ENCODE measurements around the gene RGS9. TPM values are rescaled to one million over a fixed set of nuclear protein-coding genes. Genes with fewer than 3 reads are reported as not detected.
A peak's percentile ranks its signal among the peaks of the same experiment; 100 is the strongest.

Gene RGS9
- total and polyA plus RNA-seq, 10 of the 15 experiments (the other 5 are each of a cell fraction or from before 2014, with no cell fraction given), result 1.1 to 10.6 (median 5.6) TPM

- Histone ChIP-seq H2AFZ (ENCODE audit: control insufficient read depth, low read depth, low read length) (peak overlapping the region; percentile 54; the same call in 1 of the 2 replicates), H3K4me2 (ENCODE audit: control insufficient read depth, insufficient read depth) (peak overlapping the region; percentile 34; the same call in 1 of the 2 replicates), H3K9ac (ENCODE audit: control insufficient read depth, insufficient read depth, low read length) (no peak overlapping the region), H3K4me1 (ENCODE audit: control insufficient read depth, insufficient read depth, low read length) (peaks cover 26% of the 10 kb centered on the region), H3K27me3 (replicated peaks in 1 of 2; ENCODE audit: control insufficient read depth in 2 of 2, insufficient read depth in 2 of 2, low read length in 1 of 2) (no peaks in the 10 kb centered on the region), H3K36me3 (ENCODE audit: control insufficient read depth in 2 of 2, insufficient read depth in 2 of 2, low read length in 1 of 2) (no peaks in the 10 kb centered on the region), H3K79me2 (ENCODE audit: control insufficient read depth, insufficient read depth, low read length) (no peaks in the 10 kb centered on the region), H3K27ac (ENCODE audit: control insufficient read depth, insufficient read depth) (no peak overlapping the region), H4K20me1 (ENCODE audit: control insufficient read depth, insufficient read depth) (no peaks in the 10 kb centered on the region), H3K4me3 (no peak overlapping the region), H3K9me3 (replicated peaks; ENCODE audit: control insufficient read depth, insufficient read depth, low read length) (no peaks in the 10 kb centered on the region)
- FAIRE-seq (no peak), ATAC-seq (peak; percentile 74), DNase-seq (ENCODE audit: low read depth, low spot score) (no peak)
- WGBS (ENCODE audit: insufficient coverage, insufficient replicate concordance, low lambda C conversion rate, missing lambda C conversion rate), result 43% methylated on average over 12 of the region's 12 CpGs
- ChIA-PET POLR2A (interaction anchor here (0.9 kb wide), 1 partner anchor 18 kb away, joined by 3 read pairs; no protein-coding TSS in a partner anchor), CTCF (no interaction called here), RAD21 (ENCODE audit: unreplicated experiment) (no interaction called here), SMC1A (ENCODE audit: uncharacterized antibody, unreplicated experiment) (interaction anchor here (0.6 to 1.0 kb wide), 4 partner anchors 9 to 485 kb away, joined by 3 to 4 read pairs (median 3); no protein-coding TSS in a partner anchor)
- in situ Hi-C loops (cut with MboI), result no loop called here
- intact Hi-C loops (cut with micrococcal nuclease; ENCODE audit: unreplicated experiment), result no loop called here
- TF ChIP-seq RUNX3 (IDR thresholded peaks at IDR 0.05; ENCODE audit: low read length), result peak; percentile 28; the same call in 1 of the 2 replicates
- 0 out of 4 replicates have a peak, but pooled peaks of 1 of the 2 experiments have one; percentile 14 for TF ChIP-seq IKZF2 (IDR thresholded peaks at IDR 0.05)
- no peak for TF ChIP-seq SMAD5 (IDR thresholded peaks at IDR 0.05; ENCODE audit: low read depth)
- no peak for TF ChIP-seq ZBTB40 (IDR thresholded peaks at IDR 0.05; ENCODE audit: borderline replicate concordance)
- TF ChIP-seq NFXL1 (IDR thresholded peaks at IDR 0.05; ENCODE audit: borderline replicate concordance), result 0 out of 2 replicates have a peak, but pooled peaks have one; percentile 34
- TF ChIP-seq MYB (IDR thresholded peaks at IDR 0.05; ENCODE audit: borderline replicate concordance, low read depth, low read length), result no peak
- TF ChIP-seq CHD2 (IDR thresholded peaks at IDR 0.05; ENCODE audit: borderline replicate concordance, low read depth, low read length), result 0 out of 2 replicates have a peak, but pooled peaks have one; percentile 23
- BruUV-seq (replicated peaks), result no TSS peak
These were observed 36.2 kb downstream of the RGS9 start for GRCh38 chr17:65173284-65173793.

All from GM12878 (cell line).